Ovary (tissue), 3 donors: Measurements from ENCODE around the gene LRMDA.

Source experiments
- CTCF ChIP-seq, 3 donors: fragments of 450-650 bp in 2 of 3; fragments of 200-600 bp in 1 of 3; IDR thresholded peaks; one replicate each; pipeline versions ENCODE4 v1.5.1 to v1.8.0; 2016 to 2022; ENCODE audit warnings: antibody characterized with exemption in 3 of 3, mild to moderate bottlenecking in 1 of 3
- EP300 ChIP-seq: sonication (generic); formaldehyde crosslinking; IDR thresholded peaks from one replicate; pipeline ENCODE4 v1.6.1; 2017; ENCODE audit warnings: antibody characterized with exemption
- POLR2A ChIP-seq: fragments of 450-650 bp; IDR thresholded peaks from one replicate; pipeline ENCODE4 v1.6.1; 2017; ENCODE audit warnings: antibody characterized with exemption, mild to moderate bottlenecking, moderate library complexity
- donor health status: DM: no; HTN: no; CAD: no.

- no peak for TF ChIP-seq POLR2A
- TF ChIP-seq CTCF (IDR thresholded peaks at IDR 0.05): no peak
- TF ChIP-seq EP300: no peak
These were observed 834.2 kb downstream of the LRMDA start for GRCh38 chr10:76265441-76266113.
